ENCODE results near the gene ABHD18.

GRCh38 chr4:128056396-128056795, 91.2 kb downstream of the ABHD18 start:
- no peak for TF ChIP-seq CTCF (IDR thresholded peaks at IDR 0.05)
- TF ChIP-seq POLR2A (IDR thresholded peaks at IDR 0.05): no peak
